Naive thymus-derived CD4-positive, alpha-beta T cell (primary cell): ENCODE data around the gene SLC38A2. TPM values are rescaled to one million over a fixed set of nuclear protein-coding genes. Genes with fewer than 3 reads are reported as not detected.
A peak's percentile ranks its signal among the peaks of the same experiment; 100 is the strongest.

ENCODE experiments used
- ATAC-seq: fragments of 150-1000 bp; cut with Tn5 transposase; 2 replicates; pipeline ENCODE4 v1.10.0; 2021; ENCODE audit warnings: mild to moderate bottlenecking, moderate library complexity
- CTCF ChIA-PET: fragments of 350-600 bp; sonication (Branson Sonifier 250); formaldehyde crosslinking; loops from one replicate; lab custom pipeline; 2021; ENCODE audit warnings: antibody characterized with exemption; lab: Charles Lee
- POLR2A ChIA-PET: fragments of 350-600 bp; sonication (Branson Sonifier 250); formaldehyde crosslinking; loops from one replicate; lab custom pipeline; 2021; ENCODE audit warnings: antibody characterized with exemption, inconsistent platforms; lab: Charles Lee
- DNase-seq, 9 donors: peaks; one replicate each; pipeline versions ENCODE4 v3.0.0 to v3.0.0-alpha.2; 2020 to 2022; ENCODE audit warnings: mixed read lengths in 1 of 9
- H3K27ac ChIP-seq: one replicate; pipeline ENCODE4 v1.7.0; 2013; ENCODE audit warnings: mild to moderate bottlenecking, low read depth, low read length, moderate library complexity
- H3K27me3 ChIP-seq, 2 donors: one replicate each; pipeline ENCODE4 v1.7.0; 2013; ENCODE audit warnings: low read length in 2 of 2, mild to moderate bottlenecking in 2 of 2, moderate library complexity in 2 of 2; ENCODE audit not compliant: control insufficient read depth in 2 of 2, insufficient read depth in 2 of 2
- H3K36me3 ChIP-seq, 3 experiments: 1 replicate in 2 of 3; 2 replicates in 1 of 3; pipeline ENCODE4 v1.7.0; 2013; ENCODE audit warnings: low read length in 3 of 3, mild to moderate bottlenecking in 3 of 3, moderate library complexity in 1 of 3; ENCODE audit not compliant: insufficient read depth in 3 of 3, control insufficient read depth in 2 of 3
- H3K4me1 ChIP-seq, 2 donors: one replicate each; pipeline ENCODE4 v1.7.0; 2013; ENCODE audit warnings: low read length in 2 of 2, mild to moderate bottlenecking in 2 of 2, moderate library complexity in 1 of 2; ENCODE audit not compliant: control insufficient read depth in 2 of 2, insufficient read depth in 2 of 2
- H3K4me3 ChIP-seq: 2 replicates; pipeline ENCODE4 v1.7.0; 2013; ENCODE audit warnings: mild to moderate bottlenecking, low read length
- H3K9me3 ChIP-seq, 3 experiments: 1 replicate in 2 of 3; 2 replicates in 1 of 3; pipeline ENCODE4 v1.7.0; 2013; ENCODE audit warnings: low read length in 3 of 3; ENCODE audit not compliant: control insufficient read depth in 2 of 3
- H3K27ac Mint-ChIP-seq, 9 donors: one replicate each; pipeline ENCODE4 v1.8.0; 2020 to 2022; ENCODE audit warnings: mixed read lengths in 9 of 9, mild to moderate bottlenecking in 8 of 9, moderate library complexity in 5 of 9, inconsistent platforms in 2 of 9
- H3K27me3 Mint-ChIP-seq, 5 donors: one replicate each; pipeline ENCODE4 v1.8.0; 2021 to 2022; ENCODE audit warnings: mixed read lengths in 5 of 5, mild to moderate bottlenecking in 1 of 5
- H3K36me3 Mint-ChIP-seq, 5 donors: one replicate each; pipeline ENCODE4 v1.8.0; 2020 to 2022; ENCODE audit warnings: mixed read lengths in 5 of 5, mild to moderate bottlenecking in 3 of 5, inconsistent platforms in 1 of 5
- H3K4me1 Mint-ChIP-seq, 7 donors: one replicate each; pipeline ENCODE4 v1.8.0; 2020 to 2022; ENCODE audit warnings: mixed read lengths in 7 of 7, mild to moderate bottlenecking in 3 of 7, inconsistent platforms in 1 of 7
- H3K4me3 Mint-ChIP-seq, 10 donors: one replicate each; pipeline ENCODE4 v1.8.0; 2020 to 2022; ENCODE audit warnings: mild to moderate bottlenecking in 10 of 10, mixed read lengths in 10 of 10, moderate library complexity in 6 of 10, inconsistent platforms in 2 of 10
- H3K9me3 Mint-ChIP-seq, 11 donors: one replicate each; pipeline ENCODE4 v1.8.0; 2020 to 2022; ENCODE audit warnings: mixed read lengths in 11 of 11, mild to moderate bottlenecking in 4 of 11, inconsistent platforms in 1 of 11, moderate library complexity in 1 of 11
- intact Hi-C, 2 donors: fragments of 100-400 bp; cut with micrococcal nuclease; formaldehyde crosslinking; loops; one replicate each; pipeline ENCODE4 v1.15.1; 2023
- polyA plus RNA-seq, 2 donors: library from polyadenylated mRNA; unstranded; fragments of 300-500 nt; fragmentation: Illumina TruSeq; gene quantifications; one replicate each; pipeline ENCODE4 v1.2.3, GENCODE V29; 2021
- total RNA-seq, 6 experiments: library from RNA in 5 of 6; stranded (reverse) in 5 of 6; gene quantifications; 1 replicate in 5 of 6; 2 replicates in 1 of 6; pipeline ENCODE4 v1.2.3 and lab custom pipeline; 2021 to 2026

SLC38A2 gene
- total and polyA plus RNA-seq, 7 experiments from 2014 or later: 61.5 to 269 (median 172) TPM

- H3K27ac Mint-ChIP-seq: peak overlapping the region in 7 of 9 donors; percentile 38 to 78 (median 76)
- CTCF ChIA-PET: no interaction called here
- ATAC-seq (no peak), DNase-seq (no peak)
- Histone ChIP-seq H3K27me3 (no peaks in the 10 kb centered on the region), H3K36me3 (peaks cover 52 to 90% (median 58%) of the 10 kb centered on the region in 3 experiments), H3K4me3 (no peak overlapping the region), H3K9me3 (no peaks in the 10 kb centered on the region), H3K27ac (peak overlapping the region; percentile 89), H3K4me1 (peaks cover 41 to 56% of the 10 kb centered on the region in 2 donors)
- peaks cover 28 to 80% (median 68%) of the 10 kb centered on the region in 5 donors for H3K36me3 Mint-ChIP-seq
- H3K4me3 Mint-ChIP-seq: peak overlapping the region in 6 of 10 donors; percentile 27 to 39 (median 32)
- peaks cover 55 to 96% (median 91%) of the 10 kb centered on the region in 7 donors for H3K4me1 Mint-ChIP-seq
- intact Hi-C loops: loop anchor here in 1 of 2 donors (5.0 kb wide), 1 partner anchor 214 kb away; no protein-coding TSS in a partner anchor
- H3K27me3 Mint-ChIP-seq: no peaks in the 10 kb centered on the region
- POLR2A ChIA-PET: interaction anchor here (0.6 to 2.1 kb wide), 4 partner anchors 9 to 218 kb away, joined by 3 to 9 read pairs (median 6); partner anchors contain the start of gene SLC38A1
- no peaks in the 10 kb centered on the region for H3K9me3 Mint-ChIP-seq
Measured at GRCh38 chr12:46365951-46366379, 6.6 kb downstream of the SLC38A2 start.

GRCh38 chr12:46364777-46365580 is 7.6 kb downstream of the SLC38A2 start:
- no peak for DNase-seq

GRCh38 chr12:46364300-46364696 is 8.3 kb downstream of the SLC38A2 start:
- CTCF ChIA-PET: no interaction called here
- Mint-ChIP-seq H3K4me3 (peak overlapping the region in 2 of 10 donors; percentile 11 to 35), H3K27me3 (no peaks in the 10 kb centered on the region), H3K36me3 (peaks cover 28 to 77% (median 60%) of the 10 kb centered on the region in 5 donors), H3K9me3 (no peaks in the 10 kb centered on the region), H3K27ac (peak overlapping the region in 4 of 9 donors; percentile 12 to 52 (median 40)), H3K4me1 (peaks cover 49 to 91% (median 81%) of the 10 kb centered on the region in 7 donors)
- ATAC-seq: no peak
- intact Hi-C loops: no loop called here
- Histone ChIP-seq H3K9me3 (no peaks in the 10 kb centered on the region), H3K27ac (peak overlapping the region; percentile 38), H3K4me3 (no peak overlapping the region), H3K4me1 (peaks cover 24 to 43% of the 10 kb centered on the region in 2 donors), H3K36me3 (peaks cover 45 to 92% (median 72%) of the 10 kb centered on the region in 3 experiments), H3K27me3 (no peaks in the 10 kb centered on the region)
- POLR2A ChIA-PET: interaction anchor here (0.6 to 3.3 kb wide), 5 partner anchors 8 to 147 kb away, joined by 3 to 28 read pairs (median 4); partner anchors contain the start of gene SLC38A2
- DNase-seq: no peak

More at GRCh38 chr12:46364777-46365580, 7.6 kb downstream of the SLC38A2 start:
- Histone ChIP-seq H3K4me1 (peaks cover 31 to 50% of the 10 kb centered on the region in 2 donors), H3K27ac (peak overlapping the region; percentile 38), H3K36me3 (peaks cover 52 to 92% (median 67%) of the 10 kb centered on the region in 3 experiments), H3K27me3 (no peaks in the 10 kb centered on the region), H3K9me3 (no peaks in the 10 kb centered on the region), H3K4me3 (no peak overlapping the region)
- peak overlapping the region in 3 of 10 donors; percentile 27 to 56 (median 45) for H3K4me3 Mint-ChIP-seq
- no peaks in the 10 kb centered on the region for H3K9me3 Mint-ChIP-seq
- no peak for ATAC-seq
- POLR2A ChIA-PET: interaction anchor here (0.6 to 3.3 kb wide), 5 partner anchors 7 to 148 kb away, joined by 3 to 28 read pairs (median 4); partner anchors contain the start of genes SLC38A1 and SLC38A2
- intact Hi-C loops: loop anchor here in 1 of 2 donors (5.0 kb wide), 1 partner anchor 213 kb away; no protein-coding TSS in a partner anchor
- peaks cover 51 to 92% (median 86%) of the 10 kb centered on the region in 7 donors for H3K4me1 Mint-ChIP-seq
- H3K36me3 Mint-ChIP-seq: peaks cover 28 to 77% (median 63%) of the 10 kb centered on the region in 5 donors
- CTCF ChIA-PET: interaction anchor here (0.7 kb wide), 3 partner anchors 11 to 297 kb away, joined by 3 to 4 read pairs (median 4); no protein-coding TSS in a partner anchor
- H3K27ac Mint-ChIP-seq: peak overlapping the region in 7 of 9 donors; percentile 34 to 78 (median 61)
- H3K27me3 Mint-ChIP-seq: no peaks in the 10 kb centered on the region

GRCh38 chr12:46363582-46364299 is 8.8 kb downstream of the SLC38A2 start:
- no peaks in the 10 kb centered on the region for H3K27me3 Mint-ChIP-seq
- peaks cover 18 to 37% of the 10 kb centered on the region in 2 donors for H3K4me1 ChIP-seq
- peak overlapping the region in 6 of 9 donors; percentile 12 to 82 (median 42) for H3K27ac Mint-ChIP-seq
- DNase-seq (no peak), ATAC-seq (no peak)
- H3K9me3 ChIP-seq: no peaks in the 10 kb centered on the region
- H3K4me3 ChIP-seq: no peak overlapping the region
- ChIA-PET POLR2A (interaction anchor here (0.6 to 3.3 kb wide), 9 partner anchors 8 to 100 kb away, joined by 3 to 28 read pairs (median 3); partner anchors contain the start of gene SLC38A2), CTCF (no interaction called here)
- no peaks in the 10 kb centered on the region for H3K27me3 ChIP-seq
- H3K4me1 Mint-ChIP-seq: peaks cover 49 to 87% (median 75%) of the 10 kb centered on the region in 7 donors
- peak overlapping the region in 4 of 10 donors; percentile 6 to 51 (median 22) for H3K4me3 Mint-ChIP-seq
- peaks cover 43 to 93% (median 72%) of the 10 kb centered on the region in 3 experiments for H3K36me3 ChIP-seq
- intact Hi-C loops: no loop called here
- H3K36me3 Mint-ChIP-seq: peaks cover 28 to 81% (median 62%) of the 10 kb centered on the region in 5 donors
- H3K9me3 Mint-ChIP-seq: no peaks in the 10 kb centered on the region
- peak overlapping the region; percentile 38 for H3K27ac ChIP-seq

- peak overlapping the region; percentile 47 for H3K27ac ChIP-seq
- Mint-ChIP-seq H3K36me3 (peaks cover 28 to 82% (median 64%) of the 10 kb centered on the region in 5 donors), H3K9me3 (no peaks in the 10 kb centered on the region), H3K4me3 (peak overlapping the region in 7 of 10 donors; percentile 4 to 51 (median 27)), H3K27ac (peak overlapping the region in 7 of 9 donors; percentile 28 to 82 (median 48)), H3K4me1 (peaks cover 44 to 80% (median 69%) of the 10 kb centered on the region in 7 donors), H3K27me3 (no peaks in the 10 kb centered on the region)
- ATAC-seq: no peak
- no peak for DNase-seq
- ChIA-PET POLR2A (interaction anchor here (0.6 to 3.3 kb wide), 6 partner anchors 9 to 100 kb away, joined by 3 to 28 read pairs (median 3); partner anchors contain the start of gene SLC38A2), CTCF (no interaction called here)
- no peaks in the 10 kb centered on the region for H3K9me3 ChIP-seq
- intact Hi-C loops: no loop called here
- no peaks in the 10 kb centered on the region for H3K27me3 ChIP-seq
- H3K4me3 ChIP-seq: no peak overlapping the region
- peaks cover 12 to 30% of the 10 kb centered on the region in 2 donors for H3K4me1 ChIP-seq
- peaks cover 43 to 88% (median 72%) of the 10 kb centered on the region in 3 experiments for H3K36me3 ChIP-seq
Measured at GRCh38 chr12:46362895-46363581, 9.5 kb downstream of the SLC38A2 start.
